Glutamatergic neuron (in vitro differentiated cells): Measurements from ENCODE around the gene ARHGAP22. TPM values are rescaled to one million over a fixed set of nuclear protein-coding genes. Genes with fewer than 3 reads are reported as not detected.

Source experiments
- DNase-seq: peaks from one replicate; pipeline ENCODE4 v3.0.0; 2022
- H3K27ac Mint-ChIP-seq: one replicate; pipeline ENCODE4 v1.8.0; 2020; ENCODE audit warnings: mild to moderate bottlenecking, mixed read lengths, inconsistent platforms; ENCODE audit not compliant: unreplicated experiment
- H3K27me3 Mint-ChIP-seq: one replicate; pipeline ENCODE4 v1.8.0; 2020; ENCODE audit warnings: mild to moderate bottlenecking, moderate library complexity, mixed read lengths, inconsistent platforms; ENCODE audit not compliant: unreplicated experiment
- H3K36me3 Mint-ChIP-seq: one replicate; pipeline ENCODE4 v1.8.0; 2020; ENCODE audit warnings: mild to moderate bottlenecking, mixed read lengths, inconsistent platforms; ENCODE audit not compliant: unreplicated experiment
- H3K4me1 Mint-ChIP-seq: one replicate; pipeline ENCODE4 v1.8.0; 2020; ENCODE audit warnings: mild to moderate bottlenecking, low read depth, mixed read lengths, inconsistent platforms; ENCODE audit not compliant: unreplicated experiment
- H3K4me3 Mint-ChIP-seq: one replicate; pipeline ENCODE4 v1.8.0; 2020; ENCODE audit warnings: mild to moderate bottlenecking, mixed read lengths, inconsistent platforms; ENCODE audit not compliant: unreplicated experiment
- H3K9me3 Mint-ChIP-seq: one replicate; pipeline ENCODE4 v1.8.0; 2020; ENCODE audit warnings: mild to moderate bottlenecking, moderate library complexity, mixed read lengths, inconsistent platforms; ENCODE audit not compliant: unreplicated experiment
- total RNA-seq: library from RNA; stranded (reverse); fragmentation: NEBNext Ultra II Directional; extraction: Animal tissue kit (Norgen Biotek cat#: 25700); gene quantifications from one replicate; pipeline ENCODE4 v1.2.1, GENCODE V29; 2021; ENCODE audit not compliant: unreplicated experiment
- TF ChIP-seq, protein P1 (sequence below): fragments of 200-600 bp; sonication (generic); IDR thresholded peaks from one replicate; pipeline ENCODE4 v1.5.0; 2021; ENCODE audit not compliant: partially characterized antibody, unreplicated experiment

ARHGAP22 gene
- total RNA-seq, 1 donor from 2014 or later = 10.0 TPM

GRCh38 chr10:48511066-48511874 lies 93.6 kb downstream of the ARHGAP22 start:
- Mint-ChIP-seq H3K4me3 (no peak overlapping the region), H3K36me3 (peaks cover 14% of the 10 kb centered on the region), H3K4me1 (peaks cover 3% of the 10 kb centered on the region), H3K27ac (no peak overlapping the region), H3K9me3 (peaks cover 4% of the 10 kb centered on the region), H3K27me3 (no peaks in the 10 kb centered on the region)
- TF ChIP-seq, protein P1, sequence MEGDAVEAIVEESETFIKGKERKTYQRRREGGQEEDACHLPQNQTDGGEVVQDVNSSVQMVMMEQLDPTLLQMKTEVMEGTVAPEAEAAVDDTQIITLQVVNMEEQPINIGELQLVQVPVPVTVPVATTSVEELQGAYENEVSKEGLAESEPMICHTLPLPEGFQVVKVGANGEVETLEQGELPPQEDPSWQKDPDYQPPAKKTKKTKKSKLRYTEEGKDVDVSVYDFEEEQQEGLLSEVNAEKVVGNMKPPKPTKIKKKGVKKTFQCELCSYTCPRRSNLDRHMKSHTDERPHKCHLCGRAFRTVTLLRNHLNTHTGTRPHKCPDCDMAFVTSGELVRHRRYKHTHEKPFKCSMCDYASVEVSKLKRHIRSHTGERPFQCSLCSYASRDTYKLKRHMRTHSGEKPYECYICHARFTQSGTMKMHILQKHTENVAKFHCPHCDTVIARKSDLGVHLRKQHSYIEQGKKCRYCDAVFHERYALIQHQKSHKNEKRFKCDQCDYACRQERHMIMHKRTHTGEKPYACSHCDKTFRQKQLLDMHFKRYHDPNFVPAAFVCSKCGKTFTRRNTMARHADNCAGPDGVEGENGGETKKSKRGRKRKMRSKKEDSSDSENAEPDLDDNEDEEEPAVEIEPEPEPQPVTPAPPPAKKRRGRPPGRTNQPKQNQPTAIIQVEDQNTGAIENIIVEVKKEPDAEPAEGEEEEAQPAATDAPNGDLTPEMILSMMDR = no peak
- no peak for DNase-seq

DNA sequence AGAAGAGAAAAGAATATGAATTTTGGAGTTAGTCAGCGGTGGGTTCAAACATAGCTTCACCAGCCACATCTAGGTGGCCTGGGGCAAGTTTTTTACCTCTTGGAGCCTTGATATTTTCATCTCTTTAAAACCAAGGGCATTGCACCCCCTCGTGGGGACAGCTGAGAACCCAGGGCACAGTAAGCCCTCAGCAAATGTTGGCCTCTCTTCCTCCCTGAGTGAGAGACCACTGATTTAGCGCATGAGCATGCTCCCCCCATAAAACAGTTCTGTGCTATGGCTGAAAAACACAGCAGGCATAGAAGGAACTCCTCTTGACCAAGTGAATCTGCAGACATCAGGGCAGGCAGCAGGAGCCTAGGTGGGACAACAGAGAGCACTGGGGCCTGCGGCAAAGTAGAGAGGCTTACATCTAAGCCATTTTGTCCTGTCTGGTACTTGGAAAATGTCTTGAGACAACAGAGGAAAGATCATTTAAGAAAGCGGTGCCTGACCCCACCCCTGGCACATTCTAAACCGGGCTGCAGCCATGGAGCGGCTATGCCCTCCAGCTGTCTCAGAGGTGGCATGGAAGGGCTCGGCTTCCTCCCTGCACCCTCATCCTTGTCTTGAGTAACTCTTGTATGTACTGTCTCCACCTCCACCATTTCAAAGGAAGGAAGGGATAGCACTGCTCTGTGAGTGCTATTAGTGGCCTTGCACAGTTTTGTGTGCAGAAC lies 94.7 kb downstream of the ARHGAP22 start:
- H3K27ac Mint-ChIP-seq = no peak overlapping the region
- DNase-seq = no peak
- H3K9me3 Mint-ChIP-seq = peaks cover under 1% of the 10 kb centered on the region

GRCh38 chr10:48508791-48509772 lies 95.8 kb downstream of the ARHGAP22 start:
- Mint-ChIP-seq H3K36me3 (peaks cover 2% of the 10 kb centered on the region), H3K4me3 (no peak overlapping the region), H3K27me3 (no peaks in the 10 kb centered on the region), H3K27ac (no peak overlapping the region), H3K4me1 (peaks cover 9% of the 10 kb centered on the region), H3K9me3 (no peaks in the 10 kb centered on the region)
- no peak for DNase-seq
- TF ChIP-seq, protein P1 = no peak

More for the DNA sequence above, 94.7 kb downstream of the ARHGAP22 start:
- TF ChIP-seq, protein P1 = no peak
- H3K4me1 Mint-ChIP-seq = peaks cover 3% of the 10 kb centered on the region
- no peaks in the 10 kb centered on the region for H3K27me3 Mint-ChIP-seq
- H3K36me3 Mint-ChIP-seq = peaks cover 8% of the 10 kb centered on the region
- no peak overlapping the region for H3K4me3 Mint-ChIP-seq

GRCh38 chr10:48507933-48508790 lies 96.7 kb downstream of the ARHGAP22 start:
- no peaks in the 10 kb centered on the region for H3K9me3 Mint-ChIP-seq
- H3K4me1 Mint-ChIP-seq = peaks cover 9% of the 10 kb centered on the region
- H3K27me3 Mint-ChIP-seq = no peaks in the 10 kb centered on the region
- no peaks in the 10 kb centered on the region for H3K36me3 Mint-ChIP-seq
- TF ChIP-seq, protein P1 = no peak
- H3K4me3 Mint-ChIP-seq = no peak overlapping the region
- no peak for DNase-seq
- no peak overlapping the region for H3K27ac Mint-ChIP-seq
